GM12878 (cell line): ENCODE results near the gene DHX16. TPM values are rescaled to one million over a fixed set of nuclear protein-coding genes. Genes with fewer than 3 reads are reported as not detected.

Experiments used
- ETV6 ChIP-seq, 2 experiments: fragments of 450-650 bp in 1 of 2; IDR thresholded peaks in 1 of 2; conservative IDR thresholded peaks in 1 of 2; 2 replicates each; pipeline ENCODE4 v1.6.1; 2014; ENCODE audit warnings: antibody characterized with exemption in 1 of 2, borderline replicate concordance in 1 of 2, low read depth in 1 of 2, mild to moderate bottlenecking in 1 of 2, moderate library complexity in 1 of 2
- MEF2B ChIP-seq: fragments of 450-650 bp; IDR thresholded peaks from 2 replicates; pipeline ENCODE4 v1.6.1; 2018; ENCODE audit warnings: mild to moderate bottlenecking, moderate library complexity; ENCODE audit not compliant: partially characterized antibody, poor library complexity, severe bottlenecking
- ZNF592 ChIP-seq: fragments of 450-650 bp; IDR thresholded peaks from 2 replicates; pipeline ENCODE4 v1.6.1; 2017; ENCODE audit warnings: mild to moderate bottlenecking, moderate library complexity
- polyA plus RNA-seq, 11 experiments: library from polyadenylated mRNA; depleted of rRNA in 4 of 11; unstranded in 6 of 11; stranded (reverse) in 5 of 11; fragments of >200 nt; fragmentation: Nextera tagmentation in 4 of 11; fragmentation: Illumina TruSeq in 1 of 11; extraction: Ambion mirVana in 4 of 11; extraction: Trizol in 1 of 11; gene quantifications; 1 replicate in 1 of 11; 2 replicates in 10 of 11; pipeline versions ENCODE4 v1.2.1 to v1.2.3, GENCODE V29; 2011 to 2016; ENCODE audit warnings: inconsistent platforms in 2 of 11, missing spikeins in 2 of 11, low read depth in 1 of 11
- total RNA-seq, 4 experiments: library from RNA; depleted of rRNA in 3 of 4; stranded (reverse); fragments of >200 nt in 3 of 4; fragmentation: Illumina TruSeq in 1 of 4; extraction: Trizol in 1 of 4; gene quantifications; 2 replicates each; pipeline versions ENCODE4 v1.2.1 to v1.2.3, GENCODE V29; 2013 to 2021

The DHX16 gene
- total and polyA plus RNA-seq, 10 of the 15 experiments (the other 5 are each of a cell fraction or from before 2014, with no cell fraction given), result 10.1 to 41.4 (median 38.3) TPM

- TF ChIP-seq MEF2B (peak; percentile 98), ZNF592 (no peak), ETV6 (conservative IDR thresholded peaks at IDR 0.05 in 1 of 2, IDR thresholded peaks at IDR 0.05 in 1 of 2; ENCODE audit: borderline replicate concordance in 1 of 2, low read depth in 1 of 2) (peak in 1 of 2 experiments; percentile 58; a peak in 1 of 4 replicates)
Measured at GRCh38 chr6:30686908-30687658, 14.3 kb upstream of the DHX16 start (continued).
